ENCODE data around the gene CHD8. TPM values are rescaled to one million over a fixed set of nuclear protein-coding genes. Genes with fewer than 3 reads are reported as not detected.

The CHD8 gene
- polyA plus RNA-seq, 3 donors: 8.2 to 34.2 (median 15.1) TPM

- Mint-ChIP-seq H3K9me3 (no peaks in the 10 kb centered on the region), H3K27ac (no peak overlapping the region), H3K27me3 (ENCODE audit: low read depth in 3 of 3) (no peaks in the 10 kb centered on the region), H3K4me3 (no peak overlapping the region), H3K4me1 (no peaks in the 10 kb centered on the region), H3K36me3 (peaks cover 87 to 96% of the 10 kb centered on the region in 2 donors)
- peaks cover 8% of the 10 kb centered on the region for H4K20me1 ChIP-seq (ENCODE audit: insufficient read depth, low read length)
- no peak overlapping the region for H3K9ac ChIP-seq (ENCODE audit: insufficient read depth, low read length, poor library complexity, severe bottlenecking)
- TF ChIP-seq CTCF (IDR thresholded peaks at IDR 0.05): peak; percentile 18
- no peak overlapping the region for H3K27ac ChIP-seq (ENCODE audit: low read depth in 1 of 2, low read length in 2 of 2)
- no peaks in the 10 kb centered on the region for H3K27me3 ChIP-seq (ENCODE audit: control insufficient read depth in 2 of 2, insufficient read depth in 2 of 2, low read length in 2 of 2)
- no peak overlapping the region for H2AFZ ChIP-seq (ENCODE audit: insufficient read depth, low read depth, low read length, poor library complexity, severe bottlenecking)
- H3K4me2 ChIP-seq (replicated peaks; ENCODE audit: extremely low read depth, low read length, poor library complexity, severe bottlenecking): no peak overlapping the region
- H3K79me2 ChIP-seq (ENCODE audit: insufficient read depth, low read length): no peaks in the 10 kb centered on the region
- no peaks in the 10 kb centered on the region for H3K4me1 ChIP-seq (ENCODE audit: control insufficient read depth in 1 of 2, insufficient read depth in 2 of 2, low read length in 2 of 2)
- H3K4me3 ChIP-seq (replicated peaks in 1 of 3; ENCODE audit: low read depth in 2 of 3, low read length in 3 of 3): no peak overlapping the region
- no peak for DNase-seq
- peaks cover 100% of the 10 kb centered on the region in 2 donors for H3K36me3 ChIP-seq (replicated peaks in 1 of 2; ENCODE audit: control insufficient read depth in 1 of 2, insufficient read depth in 2 of 2, low read length in 2 of 2)
- H3K9me3 ChIP-seq (replicated peaks in 1 of 2; ENCODE audit: control insufficient read depth in 1 of 2, insufficient read depth in 1 of 2, low read length in 2 of 2): no peaks in the 10 kb centered on the region
- intact Hi-C loops (cut with micrococcal nuclease): no loop called here
- WGBS (ENCODE audit: insufficient coverage): no CpG with 5 or more reads among the region's 1 CpG
Measured at GRCh38 chr14:21395450-21395849, 60.5 kb downstream of the CHD8 start.

GRCh38 chr14:21385188-21385904 is 70.6 kb downstream of the CHD8 start:
- Histone ChIP-seq H3K79me2 (ENCODE audit: insufficient read depth, low read length) (peaks cover 34% of the 10 kb centered on the region), H2AFZ (ENCODE audit: insufficient read depth, low read depth, low read length, poor library complexity, severe bottlenecking) (peak overlapping the region; percentile 87), H3K27me3 (ENCODE audit: control insufficient read depth in 2 of 2, insufficient read depth in 2 of 2, low read length in 2 of 2) (no peaks in the 10 kb centered on the region), H3K4me1 (ENCODE audit: control insufficient read depth in 1 of 2, insufficient read depth in 2 of 2, low read length in 2 of 2) (peaks cover 21 to 28% of the 10 kb centered on the region in 2 donors), H3K27ac (ENCODE audit: low read depth in 1 of 2, low read length in 2 of 2) (peak overlapping the region; percentile 91), H3K4me2 (replicated peaks; ENCODE audit: extremely low read depth, low read length, poor library complexity, severe bottlenecking) (peak overlapping the region; percentile 93), H3K4me3 (replicated peaks in 1 of 3; ENCODE audit: low read depth in 2 of 3, low read length in 3 of 3) (peak overlapping the region in 2 of 3 experiments; percentile 81), H3K36me3 (replicated peaks in 1 of 2; ENCODE audit: control insufficient read depth in 1 of 2, insufficient read depth in 2 of 2, low read length in 2 of 2) (peaks cover 31 to 49% of the 10 kb centered on the region in 2 donors), H3K9ac (ENCODE audit: insufficient read depth, low read length, poor library complexity, severe bottlenecking) (peak overlapping the region; percentile 82), H4K20me1 (ENCODE audit: insufficient read depth, low read length) (peaks cover 5% of the 10 kb centered on the region), H3K9me3 (replicated peaks in 1 of 2; ENCODE audit: control insufficient read depth in 1 of 2, insufficient read depth in 1 of 2, low read length in 2 of 2) (no peaks in the 10 kb centered on the region)
- peaks cover 24% of the 10 kb centered on the region for H3K4me1 Mint-ChIP-seq
- intact Hi-C loops (cut with micrococcal nuclease): loop anchor here (2.0 to 10.0 kb wide), 2 partner anchors 49 to 117 kb away; partner anchors contain the start of gene HNRNPC (in 1 of the 2)
- no peak for TF ChIP-seq CTCF (IDR thresholded peaks at IDR 0.05)
- peak overlapping the region in 1 of 2 donors; percentile 100 for H3K4me3 Mint-ChIP-seq
- peak overlapping the region; percentile 98 to 100 (median 99) for H3K27ac Mint-ChIP-seq
- peaks cover 21 to 45% of the 10 kb centered on the region in 2 donors for H3K36me3 Mint-ChIP-seq
- 0% methylated on average over 2 of the region's 7 CpGs for WGBS (ENCODE audit: insufficient coverage)
- H3K27me3 Mint-ChIP-seq (ENCODE audit: low read depth in 3 of 3): peaks cover 0 to 3% (median 0%) of the 10 kb centered on the region in 3 donors
- H3K9me3 Mint-ChIP-seq: peaks cover 0 to 2% (median 0%) of the 10 kb centered on the region in 7 donors
- peak; percentile 43 to 81 (median 60) for DNase-seq

Data from CD14-positive monocyte (primary cell).